Fibroblast of villous mesenchyme (primary cell): Measurements from ENCODE around the gene GTF2A1. TPM values are rescaled to one million over a fixed set of nuclear protein-coding genes. Genes with fewer than 3 reads are reported as not detected.
"Not testable (repeated sequence)": the region's sequence is repeated elsewhere in the genome, so short reads cannot be mapped to it uniquely, and the experiment has no call there.

Experiments used
- DNase-seq: peaks from one replicate; pipeline ENCODE4 v3.0.0-alpha.2; 2010; ENCODE audit warnings: low read depth
- H3K4me3 ChIP-seq: 2 replicates; pipeline ENCODE4 v1.5.1; 2011; ENCODE audit warnings: low read depth, mild to moderate bottlenecking, low read length
- total RNA-seq: library from RNA; depleted of rRNA; stranded (reverse); fragments of >200 nt; gene quantifications from 2 replicates; pipeline ENCODE4 v1.2.3, GENCODE V29; 2012
- TF ChIP-seq, protein P1 (sequence below): IDR thresholded peaks from 2 replicates; pipeline ENCODE4 v1.5.1; 2012; ENCODE audit warnings: low read depth, mild to moderate bottlenecking, low read length; ENCODE audit not compliant: insufficient read depth

GTF2A1 gene
- total RNA-seq, 1 donor: 28.9 TPM

DNA sequence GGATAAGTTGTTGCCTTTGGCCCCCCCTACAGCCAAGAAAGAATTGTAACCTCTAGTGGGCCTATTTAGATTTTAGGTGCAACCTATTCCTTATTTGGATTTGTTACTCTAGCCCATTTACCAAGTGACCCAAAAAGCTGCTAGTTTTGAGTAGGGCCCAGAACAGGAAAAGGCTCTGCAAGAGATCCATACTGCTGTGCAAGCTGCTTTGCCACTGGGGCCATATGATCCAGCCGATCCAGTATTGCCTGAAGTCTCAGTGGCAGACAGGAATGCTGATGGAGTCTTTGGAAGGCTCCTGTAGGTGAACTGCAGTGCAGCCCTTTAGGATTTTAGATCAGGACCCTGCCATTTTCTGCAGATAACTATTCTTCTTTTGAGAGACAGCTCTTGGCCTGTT, 12.9 kb upstream of the GTF2A1 start:
- no peak overlapping the region for H3K4me3 ChIP-seq
- DNase-seq: no peak
- TF ChIP-seq, protein P1, sequence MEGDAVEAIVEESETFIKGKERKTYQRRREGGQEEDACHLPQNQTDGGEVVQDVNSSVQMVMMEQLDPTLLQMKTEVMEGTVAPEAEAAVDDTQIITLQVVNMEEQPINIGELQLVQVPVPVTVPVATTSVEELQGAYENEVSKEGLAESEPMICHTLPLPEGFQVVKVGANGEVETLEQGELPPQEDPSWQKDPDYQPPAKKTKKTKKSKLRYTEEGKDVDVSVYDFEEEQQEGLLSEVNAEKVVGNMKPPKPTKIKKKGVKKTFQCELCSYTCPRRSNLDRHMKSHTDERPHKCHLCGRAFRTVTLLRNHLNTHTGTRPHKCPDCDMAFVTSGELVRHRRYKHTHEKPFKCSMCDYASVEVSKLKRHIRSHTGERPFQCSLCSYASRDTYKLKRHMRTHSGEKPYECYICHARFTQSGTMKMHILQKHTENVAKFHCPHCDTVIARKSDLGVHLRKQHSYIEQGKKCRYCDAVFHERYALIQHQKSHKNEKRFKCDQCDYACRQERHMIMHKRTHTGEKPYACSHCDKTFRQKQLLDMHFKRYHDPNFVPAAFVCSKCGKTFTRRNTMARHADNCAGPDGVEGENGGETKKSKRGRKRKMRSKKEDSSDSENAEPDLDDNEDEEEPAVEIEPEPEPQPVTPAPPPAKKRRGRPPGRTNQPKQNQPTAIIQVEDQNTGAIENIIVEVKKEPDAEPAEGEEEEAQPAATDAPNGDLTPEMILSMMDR: no peak

DNA sequence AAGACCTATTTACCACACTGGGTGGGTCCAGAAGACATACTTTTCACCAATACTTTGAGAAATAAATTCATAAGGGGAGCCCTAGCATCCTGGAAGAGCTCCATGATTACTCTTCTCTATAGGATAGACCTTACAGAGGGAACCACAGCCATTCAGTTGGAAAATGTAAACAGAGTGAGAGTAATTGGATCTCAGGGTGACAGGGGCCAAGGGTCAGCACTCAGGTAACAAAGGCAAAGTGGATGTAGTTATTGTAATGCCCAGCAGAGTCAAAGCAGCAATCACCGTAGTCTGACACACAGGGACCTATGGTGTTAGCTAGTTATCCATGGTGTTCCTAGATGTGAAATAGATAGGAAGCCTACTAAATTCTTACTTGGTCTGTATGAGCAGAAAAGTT, 10.8 kb upstream of the GTF2A1 start:
- TF ChIP-seq, protein P1: no peak
- H3K4me3 ChIP-seq: no peak overlapping the region
- DNase-seq: no peak

DNA sequence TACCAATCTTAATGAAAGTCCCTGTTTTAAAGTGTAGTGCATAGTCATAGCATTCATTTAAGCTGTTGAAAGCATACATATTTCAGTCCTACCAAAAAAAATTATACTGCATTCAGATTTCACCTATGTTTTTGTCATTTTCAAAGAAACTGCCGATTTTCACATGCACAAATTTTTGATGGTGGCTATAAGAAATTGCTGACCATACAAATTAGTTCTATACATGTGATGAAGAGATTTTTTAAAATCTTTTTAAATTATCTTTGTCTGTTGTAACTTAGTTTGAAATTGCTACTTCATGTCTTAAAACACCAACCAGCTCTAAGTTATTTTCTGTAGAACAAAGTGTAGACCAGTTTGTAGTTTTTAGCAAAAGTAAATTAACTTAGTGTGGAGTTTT, 3.5 kb upstream of the GTF2A1 start:
- DNase-seq: no peak
- TF ChIP-seq, protein P1: no peak
- no peak overlapping the region for H3K4me3 ChIP-seq

DNA sequence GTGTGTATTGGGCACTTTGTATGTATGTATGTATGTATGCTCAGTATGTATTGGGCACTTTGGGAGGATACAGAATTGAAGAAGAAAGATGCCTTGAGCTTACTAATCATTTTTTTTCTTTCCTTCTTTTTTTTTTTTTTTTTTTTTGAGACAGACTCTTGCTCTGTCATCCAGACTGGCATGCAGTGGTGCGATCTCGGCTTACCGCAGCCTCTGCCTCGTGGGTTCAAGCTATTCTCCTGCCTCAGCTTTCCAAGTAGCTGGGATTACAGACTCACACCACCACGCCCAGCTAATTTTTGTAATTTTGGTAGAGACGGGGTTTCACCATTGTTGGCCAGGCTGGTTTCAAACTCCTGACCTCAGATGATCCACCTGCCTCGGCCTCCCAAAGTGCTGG, 3.0 kb upstream of the GTF2A1 start:
- not testable (repeated sequence) for H3K4me3 ChIP-seq, DNase-seq

DNA sequence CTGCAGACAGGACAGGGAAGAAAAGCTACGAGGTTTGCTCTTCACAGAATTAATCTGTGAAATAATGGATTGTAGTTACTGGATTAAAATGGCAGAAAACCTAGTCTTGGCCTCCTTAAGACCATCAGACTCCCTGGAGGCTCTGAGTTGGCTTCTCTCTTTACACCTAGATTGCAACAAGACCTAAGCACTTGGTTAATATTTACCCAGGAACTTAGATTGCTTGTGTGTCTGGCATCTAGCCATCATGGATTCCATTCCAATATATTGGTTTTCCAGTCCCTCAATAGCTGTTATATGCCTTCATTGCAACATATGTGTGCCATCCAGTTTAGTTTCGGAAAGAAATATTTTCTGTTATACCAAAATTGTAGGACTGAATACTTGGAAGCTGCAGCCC, 1.9 kb upstream of the GTF2A1 start:
- DNase-seq: no peak
- TF ChIP-seq, protein P1: no peak
- no peak overlapping the region for H3K4me3 ChIP-seq

DNA sequence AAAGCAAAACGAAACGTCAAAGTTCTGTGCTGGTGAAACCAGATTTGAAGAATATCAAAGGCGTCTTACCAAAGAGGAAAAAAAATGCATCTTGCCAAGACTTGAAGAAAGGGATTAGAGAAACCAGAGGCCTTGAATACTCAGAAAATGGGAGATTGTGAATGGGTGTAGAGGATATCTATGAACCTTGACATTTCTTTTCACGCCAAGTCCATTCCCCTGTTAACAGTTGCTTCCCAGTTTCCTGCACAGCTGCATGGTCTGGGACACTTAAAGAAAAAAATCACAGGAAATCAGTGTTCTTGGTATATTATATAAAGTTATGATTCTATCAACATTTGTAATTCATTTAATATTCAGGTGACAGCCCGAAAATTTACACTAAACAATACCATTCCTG, 1.4 kb upstream of the GTF2A1 start:
- H3K4me3 ChIP-seq: no peak overlapping the region
- TF ChIP-seq, protein P1: no peak
- no peak for DNase-seq

DNA sequence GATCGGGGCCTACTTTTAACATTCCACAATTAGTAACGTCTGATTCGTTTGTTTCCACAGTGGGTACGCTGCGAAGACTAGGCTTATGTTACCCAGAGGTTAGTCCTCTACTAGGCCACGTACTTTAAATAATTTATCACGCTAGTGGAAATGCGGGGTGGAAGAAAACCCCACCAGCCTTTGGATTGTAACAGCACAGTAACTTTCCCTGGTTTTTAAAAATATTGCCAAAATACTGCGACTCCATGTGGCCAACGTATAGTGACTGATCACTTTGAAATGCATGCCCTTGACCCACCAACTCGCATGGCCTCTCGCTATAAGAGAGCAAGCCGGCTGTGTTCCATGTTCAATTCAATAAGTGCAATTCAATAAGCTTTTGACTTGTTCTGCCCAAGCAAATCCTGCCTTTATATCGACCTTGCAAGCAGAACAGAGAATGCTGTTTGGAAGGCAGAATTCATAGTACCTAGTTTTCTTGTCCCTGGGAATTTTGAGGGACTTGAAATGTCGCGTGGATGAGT, 882 bp upstream of the GTF2A1 start:
- no peak for DNase-seq
- TF ChIP-seq, protein P1: no peak
- H3K4me3 ChIP-seq: peak overlapping the region; percentile 92

DNA sequence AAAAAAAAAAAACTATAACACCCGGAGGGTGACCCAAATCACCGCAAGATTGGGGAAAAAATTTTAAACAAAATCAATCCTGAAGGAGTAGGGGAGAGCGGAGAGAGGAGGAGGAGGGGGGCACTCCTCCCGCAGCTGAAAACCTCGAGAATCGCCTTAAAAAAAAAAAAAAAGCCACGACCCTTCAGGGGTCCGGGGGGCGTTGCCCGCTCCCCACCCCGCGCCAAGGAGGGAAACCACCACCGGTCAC, 254 bp downstream of the GTF2A1 start:
- peak overlapping the region; percentile 94 for H3K4me3 ChIP-seq
- TF ChIP-seq, protein P1: no peak
- no peak for DNase-seq
